Nephron (organoid): ENCODE measurements around the gene BBX.
"Not testable (repeated sequence)": the region's sequence is repeated elsewhere in the genome, so short reads cannot be mapped to it uniquely, and the experiment has no call there.

ENCODE experiments used
- H3K27ac Mint-ChIP-seq, 3 experiments: 2 replicates each; pipeline ENCODE4 v1.8.0; 2020; ENCODE audit warnings: mixed read lengths in 3 of 3, mild to moderate bottlenecking in 2 of 3, moderate library complexity in 1 of 3
- H3K27me3 Mint-ChIP-seq: 2 replicates; pipeline ENCODE4 v1.8.0; 2021; ENCODE audit warnings: low read depth, mild to moderate bottlenecking, moderate library complexity, mixed read lengths
- H3K36me3 Mint-ChIP-seq: 2 replicates; pipeline ENCODE4 v1.8.0; 2020; ENCODE audit warnings: low read depth, mixed read lengths
- H3K4me1 Mint-ChIP-seq: 2 replicates; pipeline ENCODE4 v1.8.0; 2020; ENCODE audit warnings: mixed read lengths
- H3K4me3 Mint-ChIP-seq, 3 experiments: 2 replicates each; pipeline ENCODE4 v1.8.0; 2020; ENCODE audit warnings: mild to moderate bottlenecking in 3 of 3, mixed read lengths in 3 of 3, moderate library complexity in 2 of 3
- H3K9me3 Mint-ChIP-seq: 2 replicates; pipeline ENCODE4 v1.8.0; 2020; ENCODE audit warnings: mixed read lengths
- TF ChIP-seq, protein P1 (sequence below), 3 experiments: fragments of 200-600 bp; sonication (generic); IDR thresholded peaks; one replicate each; pipeline ENCODE4 v1.5.0; 2021; ENCODE audit warnings: antibody characterized with exemption in 3 of 3; ENCODE audit not compliant: unreplicated experiment in 3 of 3

BBX gene

DNA sequence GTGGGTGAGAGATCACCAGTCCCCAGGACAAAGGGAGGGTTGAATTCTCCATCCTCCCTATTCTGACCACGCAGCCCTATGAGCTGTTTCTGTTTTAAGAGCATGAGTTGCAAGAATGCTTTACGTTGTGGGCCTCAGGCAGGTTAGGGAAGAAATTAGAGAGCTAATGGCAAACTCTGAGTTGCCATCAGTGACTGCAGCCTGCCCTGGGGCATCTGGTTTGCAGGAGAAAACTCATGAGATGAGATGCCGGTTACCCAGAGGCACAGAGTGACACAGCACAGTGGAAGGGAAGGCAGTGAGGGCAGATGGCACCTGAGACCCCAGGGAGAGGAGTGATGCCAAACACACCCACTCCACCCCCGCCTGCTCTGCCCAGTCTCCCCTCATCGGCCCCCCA lies 302.8 kb downstream of the BBX start:
- no peaks in the 10 kb centered on the region for H3K27me3 Mint-ChIP-seq
- TF ChIP-seq, protein P1, sequence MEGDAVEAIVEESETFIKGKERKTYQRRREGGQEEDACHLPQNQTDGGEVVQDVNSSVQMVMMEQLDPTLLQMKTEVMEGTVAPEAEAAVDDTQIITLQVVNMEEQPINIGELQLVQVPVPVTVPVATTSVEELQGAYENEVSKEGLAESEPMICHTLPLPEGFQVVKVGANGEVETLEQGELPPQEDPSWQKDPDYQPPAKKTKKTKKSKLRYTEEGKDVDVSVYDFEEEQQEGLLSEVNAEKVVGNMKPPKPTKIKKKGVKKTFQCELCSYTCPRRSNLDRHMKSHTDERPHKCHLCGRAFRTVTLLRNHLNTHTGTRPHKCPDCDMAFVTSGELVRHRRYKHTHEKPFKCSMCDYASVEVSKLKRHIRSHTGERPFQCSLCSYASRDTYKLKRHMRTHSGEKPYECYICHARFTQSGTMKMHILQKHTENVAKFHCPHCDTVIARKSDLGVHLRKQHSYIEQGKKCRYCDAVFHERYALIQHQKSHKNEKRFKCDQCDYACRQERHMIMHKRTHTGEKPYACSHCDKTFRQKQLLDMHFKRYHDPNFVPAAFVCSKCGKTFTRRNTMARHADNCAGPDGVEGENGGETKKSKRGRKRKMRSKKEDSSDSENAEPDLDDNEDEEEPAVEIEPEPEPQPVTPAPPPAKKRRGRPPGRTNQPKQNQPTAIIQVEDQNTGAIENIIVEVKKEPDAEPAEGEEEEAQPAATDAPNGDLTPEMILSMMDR (IDR thresholded peaks at IDR 0.05; ENCODE audit: unreplicated experiment in 3 of 3) = no peak
- H3K36me3 Mint-ChIP-seq = no peaks in the 10 kb centered on the region
- peaks cover 29% of the 10 kb centered on the region for H3K4me1 Mint-ChIP-seq
- H3K4me3 Mint-ChIP-seq = no peak overlapping the region
- peak overlapping the region in 1 of 3 experiments; percentile 33 for H3K27ac Mint-ChIP-seq
- no peaks in the 10 kb centered on the region for H3K9me3 Mint-ChIP-seq

DNA sequence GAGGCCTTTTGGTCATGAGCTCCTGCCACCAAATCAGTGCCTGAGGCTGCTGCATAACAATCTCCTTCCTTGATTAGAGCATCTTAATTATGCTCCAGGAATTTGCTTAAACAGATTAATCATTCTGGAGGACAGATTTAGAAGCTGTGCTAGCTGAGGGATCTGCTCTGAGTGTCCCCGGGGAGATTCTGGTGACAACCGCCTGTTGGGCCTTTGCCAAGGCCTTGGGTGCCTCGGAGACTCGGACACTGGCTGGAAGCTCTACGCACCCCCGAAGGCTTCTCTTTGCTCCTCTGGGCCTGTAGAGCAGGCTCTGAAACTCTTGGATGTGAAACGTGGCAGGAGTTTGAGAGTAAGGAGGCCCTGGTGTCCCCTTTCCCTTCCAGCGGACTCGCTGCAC lies 304.0 kb downstream of the BBX start:
- H3K27ac Mint-ChIP-seq = peak overlapping the region in 1 of 3 experiments; percentile 25
- TF ChIP-seq, protein P1 (IDR thresholded peaks at IDR 0.05; ENCODE audit: unreplicated experiment in 3 of 3) = no peak
- no peaks in the 10 kb centered on the region for H3K9me3 Mint-ChIP-seq
- H3K36me3 Mint-ChIP-seq = no peaks in the 10 kb centered on the region
- H3K27me3 Mint-ChIP-seq = no peaks in the 10 kb centered on the region
- H3K4me1 Mint-ChIP-seq = peaks cover 20% of the 10 kb centered on the region
- H3K4me3 Mint-ChIP-seq = no peak overlapping the region

DNA sequence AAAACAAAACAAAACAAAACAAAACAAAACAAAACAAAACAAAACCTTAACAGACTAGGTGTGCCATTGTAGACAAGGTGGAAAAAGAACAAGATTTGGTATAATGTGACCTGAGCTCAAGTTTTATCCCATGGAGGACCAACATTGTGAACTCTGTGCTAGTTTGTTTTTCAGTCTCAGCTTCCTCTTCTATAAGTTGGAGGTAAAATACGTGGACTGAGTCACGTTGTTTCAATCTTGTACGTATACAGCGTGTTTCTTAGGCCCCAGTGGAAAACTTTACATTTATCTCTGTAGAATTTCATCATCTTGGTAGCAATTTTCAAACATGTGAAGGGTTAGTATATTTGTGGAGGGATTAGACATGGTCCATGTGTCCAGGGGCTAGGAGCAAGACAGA lies 306.4 kb downstream of the BBX start:
- peaks cover 19% of the 10 kb centered on the region for H3K4me1 Mint-ChIP-seq

DNA sequence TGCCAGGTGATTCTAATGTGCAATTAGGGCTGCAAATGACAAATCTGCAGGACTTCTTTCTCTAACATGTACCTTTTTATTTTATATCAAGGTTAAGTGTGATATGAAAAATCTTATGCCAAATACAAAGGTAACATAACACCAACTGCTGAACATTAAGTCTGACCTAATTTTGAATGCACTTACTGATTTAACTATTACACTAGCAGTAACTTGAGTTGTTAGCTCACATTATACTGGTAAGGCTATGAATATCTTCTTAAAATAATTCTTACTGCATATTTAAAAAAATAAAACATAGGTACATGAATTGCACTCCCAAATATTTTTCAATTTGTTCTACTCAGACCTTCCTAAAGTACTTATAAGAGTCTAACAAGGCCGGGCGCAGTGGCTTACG lies 308.8 kb downstream of the BBX start:
- Mint-ChIP-seq H3K27me3 (no peaks in the 10 kb centered on the region), H3K4me1 (peaks cover 16% of the 10 kb centered on the region), H3K36me3 (no peaks in the 10 kb centered on the region), H3K4me3 (no peak overlapping the region), H3K9me3 (no peaks in the 10 kb centered on the region), H3K27ac (no peak overlapping the region)
- TF ChIP-seq, protein P1 (IDR thresholded peaks at IDR 0.05; ENCODE audit: unreplicated experiment in 3 of 3) = no peak

More for the DNA sequence above, 306.4 kb downstream of the BBX start:
- no peaks in the 10 kb centered on the region for H3K27me3 Mint-ChIP-seq
- no peaks in the 10 kb centered on the region for H3K36me3 Mint-ChIP-seq
- no peak overlapping the region for H3K27ac Mint-ChIP-seq
- TF ChIP-seq, protein P1 (IDR thresholded peaks at IDR 0.05; ENCODE audit: unreplicated experiment in 3 of 3) = no peak
- H3K4me3 Mint-ChIP-seq = no peak overlapping the region
- H3K9me3 Mint-ChIP-seq = no peaks in the 10 kb centered on the region

DNA sequence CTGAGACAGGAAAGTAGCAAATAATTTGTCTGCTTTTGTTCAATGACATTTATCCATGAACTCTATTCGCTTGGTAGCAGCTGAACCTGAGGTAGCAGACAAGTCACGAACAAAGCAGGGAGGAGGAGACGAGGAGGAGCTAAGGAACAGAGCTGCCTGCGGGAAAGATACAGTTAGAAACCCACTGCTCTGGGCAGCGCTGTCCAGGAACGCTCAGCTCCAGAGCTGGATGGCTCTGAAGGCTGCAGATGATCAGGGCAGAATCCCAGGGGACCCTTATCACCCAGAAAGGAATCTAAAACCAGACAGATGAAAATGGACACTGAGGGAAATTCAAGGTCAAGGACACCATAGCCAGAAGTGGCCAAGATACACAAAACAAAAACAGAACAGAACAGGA lies 310.3 kb downstream of the BBX start:
- Mint-ChIP-seq H3K36me3 (no peaks in the 10 kb centered on the region), H3K27me3 (no peaks in the 10 kb centered on the region), H3K27ac (peak overlapping the region in 1 of 3 experiments; percentile 38), H3K4me1 (peaks cover 14% of the 10 kb centered on the region), H3K9me3 (no peaks in the 10 kb centered on the region), H3K4me3 (peak overlapping the region in 1 of 3 experiments; percentile 22)
- TF ChIP-seq, protein P1 (IDR thresholded peaks at IDR 0.05; ENCODE audit: unreplicated experiment in 3 of 3) = no peak

DNA sequence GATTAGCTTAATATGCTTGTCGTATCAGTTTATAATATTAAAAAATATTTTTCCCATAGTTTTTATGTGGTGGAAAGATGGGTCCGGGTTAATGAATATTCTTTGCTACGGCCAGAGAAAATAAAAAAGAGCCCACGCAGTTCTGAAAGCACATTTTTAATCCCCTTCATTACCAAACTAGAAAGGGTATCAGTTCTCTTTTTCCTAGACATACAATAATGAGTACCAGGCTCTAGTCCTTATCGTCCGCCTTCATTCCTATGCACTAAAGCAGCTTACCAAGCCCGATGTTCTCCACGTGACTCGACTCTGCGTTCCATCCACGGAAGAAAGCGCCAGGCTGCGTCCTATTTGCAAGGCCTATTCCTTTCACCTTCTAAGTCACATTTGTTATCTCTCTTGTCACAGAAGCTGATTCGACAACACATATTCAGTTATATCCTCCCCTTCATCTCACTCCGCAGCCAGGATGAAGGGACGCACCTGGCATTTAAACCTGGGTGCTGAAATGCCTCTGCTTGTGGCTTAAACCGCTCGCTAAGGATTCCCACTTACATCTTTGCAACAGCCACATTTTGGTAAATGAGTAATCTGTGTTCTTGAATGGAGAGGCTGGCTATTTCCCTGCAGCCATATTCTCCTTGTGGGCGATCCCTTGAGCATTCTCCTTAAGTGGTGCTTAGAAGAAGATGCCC lies 311.1 kb downstream of the BBX start:
- peaks cover 11% of the 10 kb centered on the region for H3K4me1 Mint-ChIP-seq
- no peaks in the 10 kb centered on the region for H3K9me3 Mint-ChIP-seq
- no peak overlapping the region for H3K4me3 Mint-ChIP-seq
- H3K27me3 Mint-ChIP-seq = no peaks in the 10 kb centered on the region
- H3K27ac Mint-ChIP-seq = peak overlapping the region in 1 of 3 experiments; percentile 63
- H3K36me3 Mint-ChIP-seq = no peaks in the 10 kb centered on the region
- TF ChIP-seq, protein P1 (IDR thresholded peaks at IDR 0.05; ENCODE audit: unreplicated experiment in 3 of 3) = no peak

DNA sequence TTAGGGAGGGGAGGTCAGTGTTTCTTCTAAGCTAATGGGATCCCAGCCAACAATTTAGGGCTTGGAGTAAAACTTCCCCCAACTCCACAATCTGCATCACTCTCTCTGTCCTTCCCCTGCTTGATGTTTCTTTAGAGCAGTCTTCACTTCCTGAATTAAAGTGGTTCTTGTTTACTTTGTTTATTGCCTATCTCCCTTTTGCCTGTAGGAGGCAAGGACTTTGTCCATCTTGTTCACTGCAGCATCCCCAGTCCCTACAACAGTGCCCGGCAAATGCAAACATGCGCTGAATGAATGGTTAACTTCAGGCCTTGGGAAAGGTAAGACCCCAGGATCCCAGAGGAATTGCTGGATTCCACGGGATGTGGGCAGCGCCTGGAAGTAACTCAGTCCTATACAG lies 312.2 kb downstream of the BBX start:
- Mint-ChIP-seq H3K4me1 (peaks cover 11% of the 10 kb centered on the region), H3K27ac (peak overlapping the region in 2 of 3 experiments; percentile 66 to 88)
- H3K36me3 Mint-ChIP-seq, H3K9me3 Mint-ChIP-seq, H3K27me3 Mint-ChIP-seq, H3K4me3 Mint-ChIP-seq: not testable (repeated sequence)
